ENCODE measurements around the gene SFI1. TPM values are rescaled to one million over a fixed set of nuclear protein-coding genes. Genes with fewer than 3 reads are reported as not detected.
"Not testable (repeated sequence)": the region's sequence is repeated elsewhere in the genome, so short reads cannot be mapped to it uniquely, and the experiment has no call there.

SFI1 gene
- total and polyA plus RNA-seq, 5 donors from 2014 or later: 18.6 to 300 (median 33.3) TPM

DNA sequence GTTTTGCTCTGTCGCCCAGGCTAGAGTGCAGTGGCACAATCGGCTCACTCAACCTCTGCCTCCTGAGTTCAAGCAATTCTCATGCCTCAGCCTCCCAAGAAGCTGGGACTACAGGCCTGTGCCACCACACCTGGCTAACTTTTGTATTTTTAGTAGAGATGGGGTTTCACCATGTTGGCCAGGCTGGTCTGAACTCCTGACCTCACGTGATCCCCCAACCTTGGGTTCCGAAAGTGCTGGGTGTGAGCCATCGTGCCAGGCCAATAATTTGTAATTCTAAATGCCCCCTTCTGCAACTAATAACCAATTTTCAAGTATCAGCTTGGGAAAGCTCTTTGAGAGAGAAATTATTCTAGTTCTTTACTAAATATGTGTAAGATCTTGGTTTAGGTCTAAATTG lies 3.0 kb upstream of the SFI1 start:
- peak overlapping the region; percentile 53 for H3K4me3 ChIP-seq (ENCODE audit: low read depth, low read length)
- not testable (repeated sequence) for ATAC-seq (ENCODE audit: low read depth in 2 of 2); H3K36me3 ChIP-seq (ENCODE audit: control insufficient read depth, insufficient read depth, low read length); DNase-seq; H3K27me3 Mint-ChIP-seq; H3K9me3 ChIP-seq (ENCODE audit: control insufficient read depth in 2 of 2, low read length in 2 of 2); H3K9me3 Mint-ChIP-seq; H3K27me3 ChIP-seq (ENCODE audit: control insufficient read depth, insufficient read depth, low read length); H3K36me3 Mint-ChIP-seq
- H3K4me1 ChIP-seq (ENCODE audit: control insufficient read depth, insufficient read depth, low read length, poor library complexity, severe bottlenecking): peaks cover 68% of the 10 kb centered on the region
- peak overlapping the region; percentile 65 for H3K27ac ChIP-seq (ENCODE audit: insufficient read depth, low read length, poor library complexity, severe bottlenecking)
- H3K27ac Mint-ChIP-seq: peak overlapping the region; percentile 57 to 93 (median 58)
- peak overlapping the region; percentile 64 to 81 (median 72) for H3K4me3 Mint-ChIP-seq
- H3K4me1 Mint-ChIP-seq: peaks cover 14 to 61% (median 33%) of the 10 kb centered on the region in 4 donors

DNA sequence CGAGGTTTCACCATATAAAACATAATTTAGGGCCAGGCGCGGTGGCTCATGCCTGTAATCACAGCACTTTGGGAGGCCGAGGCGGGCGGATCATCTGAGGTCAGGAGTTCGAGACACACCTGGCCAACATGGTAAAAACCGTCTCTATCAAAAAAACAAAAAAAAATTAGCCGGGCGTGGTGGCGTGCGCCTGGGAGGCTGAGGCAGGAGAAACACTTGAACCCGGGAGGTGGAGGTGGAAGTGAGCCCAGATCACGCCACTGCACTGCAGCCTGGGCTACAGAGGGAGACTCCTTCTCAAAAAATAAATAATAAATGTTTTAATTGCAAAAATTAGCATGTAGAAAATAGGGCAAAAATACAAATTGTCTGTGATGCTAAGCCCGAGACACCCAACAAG lies 993 bp upstream of the SFI1 start:
- Histone ChIP-seq H3K27ac (ENCODE audit: insufficient read depth, low read length, poor library complexity, severe bottlenecking) (peak overlapping the region; percentile 91), H3K27me3 (ENCODE audit: control insufficient read depth, insufficient read depth, low read length) (no peaks in the 10 kb centered on the region), H3K36me3 (ENCODE audit: control insufficient read depth, insufficient read depth, low read length) (no peaks in the 10 kb centered on the region), H3K4me1 (ENCODE audit: control insufficient read depth, insufficient read depth, low read length, poor library complexity, severe bottlenecking) (peaks cover 72% of the 10 kb centered on the region), H3K4me3 (ENCODE audit: low read depth, low read length) (peak overlapping the region; percentile 92), H3K9me3 (ENCODE audit: control insufficient read depth in 2 of 2, low read length in 2 of 2) (no peaks in the 10 kb centered on the region)
- peaks cover 8 to 64% (median 32%) of the 10 kb centered on the region in 4 donors for H3K4me1 Mint-ChIP-seq
- H3K4me3 Mint-ChIP-seq: peak overlapping the region; percentile 93 to 99 (median 94)
- peak overlapping the region in 2 of 3 donors; percentile 98 to 99 for H3K27ac Mint-ChIP-seq
- ATAC-seq (ENCODE audit: low read depth in 2 of 2) (no peak), DNase-seq (no peak)
- H3K9me3 Mint-ChIP-seq: no peaks in the 10 kb centered on the region
- peaks cover 4% of the 10 kb centered on the region for H3K27me3 Mint-ChIP-seq
- peaks cover 3% of the 10 kb centered on the region for H3K36me3 Mint-ChIP-seq

DNA sequence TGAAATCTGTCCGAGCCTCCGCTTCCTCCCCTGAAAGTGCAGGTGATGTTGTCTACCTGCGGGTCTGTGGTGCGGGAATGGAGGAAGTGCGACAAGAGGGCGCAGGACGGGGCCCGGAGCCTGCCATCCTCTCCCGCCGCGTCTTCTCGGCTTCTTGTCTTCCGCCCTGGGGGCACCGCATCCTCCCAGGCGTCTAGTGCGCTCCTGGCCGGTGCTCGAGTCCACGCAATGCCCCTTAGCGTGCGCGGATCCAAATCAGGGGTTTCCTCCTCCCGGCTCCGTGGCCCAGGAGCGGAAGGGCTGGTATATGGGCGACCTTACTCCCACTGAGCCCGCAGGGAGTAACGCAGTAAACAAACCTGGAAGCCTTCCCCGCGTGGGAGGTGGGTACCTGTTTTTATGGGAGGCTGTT lies 405 bp downstream of the SFI1 start:
- peak in 2 of 3 donors; percentile 43 to 60 for DNase-seq

GRCh38 chr22:31497148-31497938 lies 1.0 kb downstream of the SFI1 start:
- Histone ChIP-seq H3K27me3 (ENCODE audit: control insufficient read depth, insufficient read depth, low read length) (no peaks in the 10 kb centered on the region), H3K36me3 (ENCODE audit: control insufficient read depth, insufficient read depth, low read length) (peaks cover 6% of the 10 kb centered on the region), H3K27ac (ENCODE audit: insufficient read depth, low read length, poor library complexity, severe bottlenecking) (peak overlapping the region; percentile 91), H3K9me3 (ENCODE audit: control insufficient read depth in 2 of 2, low read length in 2 of 2) (no peaks in the 10 kb centered on the region), H3K4me1 (ENCODE audit: control insufficient read depth, insufficient read depth, low read length, poor library complexity, severe bottlenecking) (peaks cover 57% of the 10 kb centered on the region), H3K4me3 (ENCODE audit: low read depth, low read length) (peak overlapping the region; percentile 92)
- H3K4me1 Mint-ChIP-seq: peaks cover 8 to 65% (median 30%) of the 10 kb centered on the region in 4 donors
- DNase-seq (peak; percentile 8 to 85 (median 78)), ATAC-seq (ENCODE audit: low read depth in 2 of 2) (peak; percentile 33 to 49)
- no peaks in the 10 kb centered on the region for H3K9me3 Mint-ChIP-seq
- H3K27me3 Mint-ChIP-seq: peaks cover 4% of the 10 kb centered on the region
- peak overlapping the region; percentile 96 to 99 (median 98) for H3K27ac Mint-ChIP-seq
- peaks cover 8% of the 10 kb centered on the region for H3K36me3 Mint-ChIP-seq
- peak overlapping the region; percentile 93 to 99 (median 94) for H3K4me3 Mint-ChIP-seq

More for the DNA sequence above, 405 bp downstream of the SFI1 start:
- Histone ChIP-seq H3K27ac (ENCODE audit: insufficient read depth, low read length, poor library complexity, severe bottlenecking) (peak overlapping the region; percentile 91), H3K4me3 (ENCODE audit: low read depth, low read length) (peak overlapping the region; percentile 92), H3K36me3 (ENCODE audit: control insufficient read depth, insufficient read depth, low read length) (peaks cover 3% of the 10 kb centered on the region), H3K9me3 (ENCODE audit: control insufficient read depth in 2 of 2, low read length in 2 of 2) (no peaks in the 10 kb centered on the region), H3K27me3 (ENCODE audit: control insufficient read depth, insufficient read depth, low read length) (no peaks in the 10 kb centered on the region), H3K4me1 (ENCODE audit: control insufficient read depth, insufficient read depth, low read length, poor library complexity, severe bottlenecking) (peaks cover 58% of the 10 kb centered on the region)
- Mint-ChIP-seq H3K27me3 (peaks cover 4% of the 10 kb centered on the region), H3K4me3 (peak overlapping the region; percentile 93 to 99 (median 94)), H3K27ac (peak overlapping the region; percentile 96 to 99 (median 98)), H3K36me3 (peaks cover 4% of the 10 kb centered on the region), H3K9me3 (no peaks in the 10 kb centered on the region), H3K4me1 (peaks cover 8 to 62% (median 26%) of the 10 kb centered on the region in 4 donors)
- ATAC-seq (ENCODE audit: low read depth in 2 of 2): peak; percentile 9 to 10

DNA sequence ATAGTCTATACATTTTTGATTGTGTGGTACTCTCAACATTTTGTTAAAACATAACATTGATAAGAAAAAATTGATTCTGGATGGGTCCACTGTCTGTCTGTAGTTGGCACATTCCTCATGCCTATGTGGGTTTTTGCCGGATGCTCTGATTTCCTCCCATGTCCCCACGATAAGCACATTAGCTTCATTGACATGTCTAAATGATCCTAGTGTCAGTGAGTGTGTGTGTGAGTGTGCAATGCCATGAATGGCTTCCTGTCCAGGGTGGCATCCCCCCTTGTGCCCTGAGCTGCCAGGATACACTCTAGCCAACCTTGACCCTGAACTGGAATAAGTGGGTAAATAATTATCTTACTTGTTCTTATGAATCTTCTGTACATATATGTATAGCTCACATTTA lies 5.4 kb downstream of the SFI1 start:
- no peak overlapping the region for H3K27ac ChIP-seq (ENCODE audit: insufficient read depth, low read length, poor library complexity, severe bottlenecking)
- ATAC-seq (ENCODE audit: low read depth in 2 of 2) (no peak), DNase-seq (no peak)
- no peaks in the 10 kb centered on the region for H3K9me3 ChIP-seq (ENCODE audit: control insufficient read depth in 2 of 2, low read length in 2 of 2)
- H3K4me1 ChIP-seq (ENCODE audit: control insufficient read depth, insufficient read depth, low read length, poor library complexity, severe bottlenecking): peaks cover 48% of the 10 kb centered on the region
- peaks cover 20 to 84% (median 44%) of the 10 kb centered on the region in 4 donors for H3K4me1 Mint-ChIP-seq
- H3K27me3 Mint-ChIP-seq: no peaks in the 10 kb centered on the region
- H3K4me3 Mint-ChIP-seq: peak overlapping the region; percentile 53 to 82 (median 61)
- peaks cover 10% of the 10 kb centered on the region for H3K36me3 ChIP-seq (ENCODE audit: control insufficient read depth, insufficient read depth, low read length)
- peak overlapping the region in 1 of 3 donors; percentile 65 for H3K27ac Mint-ChIP-seq
- peaks cover 16% of the 10 kb centered on the region for H3K36me3 Mint-ChIP-seq
- H3K4me3 ChIP-seq (ENCODE audit: low read depth, low read length): peak overlapping the region; percentile 13
- no peaks in the 10 kb centered on the region for H3K9me3 Mint-ChIP-seq
- H3K27me3 ChIP-seq (ENCODE audit: control insufficient read depth, insufficient read depth, low read length): no peaks in the 10 kb centered on the region

DNA sequence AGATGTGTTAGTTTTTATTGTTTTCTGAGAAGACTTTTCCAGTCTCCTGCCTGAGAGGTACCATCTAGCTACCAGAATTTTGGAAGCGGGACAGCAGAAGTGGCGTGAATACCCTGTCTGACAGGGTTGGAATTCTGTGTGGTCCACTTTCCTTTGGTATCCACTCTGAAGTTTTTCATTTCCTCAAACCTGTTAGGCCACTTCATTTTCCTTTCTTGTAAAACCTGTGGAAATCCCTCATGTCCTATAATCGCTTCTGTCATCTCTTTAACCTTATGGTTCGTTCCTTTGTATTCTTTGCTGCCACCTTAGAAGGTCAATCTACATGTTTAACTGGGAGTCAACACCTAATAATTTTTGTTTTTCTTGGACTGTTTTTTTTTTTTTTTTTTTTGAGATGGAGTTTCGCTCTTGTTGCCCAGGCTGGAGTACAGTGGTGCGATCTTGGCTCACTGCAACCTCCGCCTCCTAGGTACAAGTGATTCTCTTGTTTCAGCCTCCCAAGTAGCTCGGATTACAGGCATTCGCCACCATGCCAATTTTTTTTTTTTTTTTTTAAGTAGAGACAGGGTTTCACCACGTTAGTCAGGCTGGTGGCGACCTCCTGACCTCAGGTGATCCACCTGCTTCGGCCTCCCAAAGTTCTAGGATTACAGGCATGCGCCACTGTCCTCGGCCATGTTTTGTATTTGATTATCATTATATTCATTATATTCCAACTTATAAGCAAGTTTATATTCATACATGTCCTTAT lies 7.1 kb downstream of the SFI1 start:
- peak overlapping the region; percentile 32 for H3K4me3 ChIP-seq (ENCODE audit: low read depth, low read length)
- H3K4me3 Mint-ChIP-seq: peak overlapping the region in 3 of 4 donors; percentile 13 to 80 (median 15)
- H3K36me3 ChIP-seq (ENCODE audit: control insufficient read depth, insufficient read depth, low read length): peaks cover 18% of the 10 kb centered on the region
- H3K27me3 ChIP-seq (ENCODE audit: control insufficient read depth, insufficient read depth, low read length): no peaks in the 10 kb centered on the region
- H3K27me3 Mint-ChIP-seq: no peaks in the 10 kb centered on the region
- peaks cover 0 to 6% (median 0%) of the 10 kb centered on the region in 7 donors for H3K9me3 Mint-ChIP-seq
- ATAC-seq (ENCODE audit: low read depth in 2 of 2): no peak
- H3K4me1 ChIP-seq (ENCODE audit: control insufficient read depth, insufficient read depth, low read length, poor library complexity, severe bottlenecking): peaks cover 32% of the 10 kb centered on the region
- H3K4me1 Mint-ChIP-seq: peaks cover 16 to 85% (median 42%) of the 10 kb centered on the region in 4 donors
- H3K27ac ChIP-seq (ENCODE audit: insufficient read depth, low read length, poor library complexity, severe bottlenecking): no peak overlapping the region
- H3K36me3 Mint-ChIP-seq: peaks cover 29% of the 10 kb centered on the region
- no peak for DNase-seq
- H3K9me3 ChIP-seq (ENCODE audit: control insufficient read depth in 2 of 2, low read length in 2 of 2): peaks cover 0 to 2% of the 10 kb centered on the region in 2 experiments
- H3K27ac Mint-ChIP-seq: peak overlapping the region in 2 of 3 donors; percentile 77 to 92

GRCh38 chr22:31504282-31504681 lies 7.9 kb downstream of the SFI1 start:
- Histone ChIP-seq H3K27ac (ENCODE audit: insufficient read depth, low read length, poor library complexity, severe bottlenecking) (no peak overlapping the region), H3K9me3 (ENCODE audit: control insufficient read depth in 2 of 2, low read length in 2 of 2) (peaks cover 0 to 2% of the 10 kb centered on the region in 2 experiments), H3K36me3 (ENCODE audit: control insufficient read depth, insufficient read depth, low read length) (peaks cover 25% of the 10 kb centered on the region), H3K4me1 (ENCODE audit: control insufficient read depth, insufficient read depth, low read length, poor library complexity, severe bottlenecking) (peaks cover 26% of the 10 kb centered on the region), H3K4me3 (ENCODE audit: low read depth, low read length) (no peak overlapping the region), H3K27me3 (ENCODE audit: control insufficient read depth, insufficient read depth, low read length) (no peaks in the 10 kb centered on the region)
- H3K4me3 Mint-ChIP-seq: peak overlapping the region in 2 of 4 donors; percentile 4 to 80
- ATAC-seq (ENCODE audit: low read depth in 2 of 2): no peak
- H3K27ac Mint-ChIP-seq: peak overlapping the region in 1 of 3 donors; percentile 77
- H3K4me1 Mint-ChIP-seq: peaks cover 24 to 85% (median 47%) of the 10 kb centered on the region in 4 donors
- DNase-seq: no peak
- H3K27me3 Mint-ChIP-seq: no peaks in the 10 kb centered on the region
- peaks cover 36% of the 10 kb centered on the region for H3K36me3 Mint-ChIP-seq
- H3K9me3 Mint-ChIP-seq: peaks cover 0 to 6% (median 0%) of the 10 kb centered on the region in 7 donors

Measured in CD4-positive, CD25-positive, alpha-beta regulatory T cell (primary cell).